ENCODE data around the gene RNF144B.

The RNF144B gene

DNA sequence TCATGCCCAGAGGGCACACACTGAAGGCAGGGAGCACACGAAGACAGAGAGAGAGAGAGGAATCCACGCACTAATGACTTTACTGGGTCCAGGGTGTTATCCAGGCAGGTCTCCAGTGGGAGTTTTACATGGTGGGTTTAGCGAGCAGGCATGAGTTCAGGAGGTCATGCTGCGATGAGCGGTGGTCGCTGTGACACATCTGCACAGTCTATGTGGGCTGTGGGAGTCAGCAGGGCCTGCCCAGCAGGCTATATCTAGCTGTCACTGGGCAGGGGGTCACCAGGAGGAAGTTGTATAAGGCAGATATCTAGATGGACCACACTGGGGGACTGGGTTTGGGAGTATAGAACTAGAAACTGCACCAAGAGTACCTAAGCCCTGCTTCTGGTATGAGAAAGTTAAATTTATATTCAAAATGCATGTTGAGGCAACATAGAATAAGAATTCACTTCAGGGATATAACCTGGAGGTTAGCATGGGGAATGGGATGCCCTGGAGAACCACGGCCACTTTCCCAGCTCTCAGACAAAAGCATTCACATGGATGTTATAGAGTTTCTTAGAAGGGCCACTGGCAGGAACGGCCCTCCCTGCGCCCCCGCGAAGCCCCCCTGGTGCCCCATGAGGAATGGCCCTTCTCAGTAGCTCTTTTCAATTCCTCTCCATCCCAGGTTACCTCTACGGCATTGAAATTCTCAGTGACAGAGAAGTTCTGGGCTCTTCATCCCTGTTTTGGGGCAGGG is 113.9 kb downstream of the RNF144B start:
- TF ChIP-seq, protein P1, sequence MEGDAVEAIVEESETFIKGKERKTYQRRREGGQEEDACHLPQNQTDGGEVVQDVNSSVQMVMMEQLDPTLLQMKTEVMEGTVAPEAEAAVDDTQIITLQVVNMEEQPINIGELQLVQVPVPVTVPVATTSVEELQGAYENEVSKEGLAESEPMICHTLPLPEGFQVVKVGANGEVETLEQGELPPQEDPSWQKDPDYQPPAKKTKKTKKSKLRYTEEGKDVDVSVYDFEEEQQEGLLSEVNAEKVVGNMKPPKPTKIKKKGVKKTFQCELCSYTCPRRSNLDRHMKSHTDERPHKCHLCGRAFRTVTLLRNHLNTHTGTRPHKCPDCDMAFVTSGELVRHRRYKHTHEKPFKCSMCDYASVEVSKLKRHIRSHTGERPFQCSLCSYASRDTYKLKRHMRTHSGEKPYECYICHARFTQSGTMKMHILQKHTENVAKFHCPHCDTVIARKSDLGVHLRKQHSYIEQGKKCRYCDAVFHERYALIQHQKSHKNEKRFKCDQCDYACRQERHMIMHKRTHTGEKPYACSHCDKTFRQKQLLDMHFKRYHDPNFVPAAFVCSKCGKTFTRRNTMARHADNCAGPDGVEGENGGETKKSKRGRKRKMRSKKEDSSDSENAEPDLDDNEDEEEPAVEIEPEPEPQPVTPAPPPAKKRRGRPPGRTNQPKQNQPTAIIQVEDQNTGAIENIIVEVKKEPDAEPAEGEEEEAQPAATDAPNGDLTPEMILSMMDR (conservative IDR thresholded peaks at IDR 0.05; ENCODE audit: low read length), result no peak
- TF ChIP-seq EZH2phosphoT487 (IDR thresholded peaks at IDR 0.05; ENCODE audit: borderline replicate concordance), result no peak
- Histone ChIP-seq H3K79me2 (ENCODE audit: insufficient read depth, low read length) (no peaks in the 10 kb centered on the region), H3F3A (ENCODE audit: low read depth) (no peaks in the 10 kb centered on the region), H3K4me2 (ENCODE audit: low read depth, low read length, poor library complexity, severe bottlenecking) (no peak overlapping the region), H2AFZ (ENCODE audit: low read length) (no peak overlapping the region), H3K4me3 (ENCODE audit: low read length, poor library complexity, severe bottlenecking) (no peak overlapping the region), H3K4me1 (ENCODE audit: insufficient read depth, low read length, poor library complexity, severe bottlenecking) (no peaks in the 10 kb centered on the region), H3K9me3 (ENCODE audit: insufficient read depth, low read depth, low read length) (no peaks in the 10 kb centered on the region), H3K9me2 (replicated peaks; ENCODE audit: low read depth, low read length) (no peaks in the 10 kb centered on the region), H3K9ac (ENCODE audit: low read depth, low read length, poor library complexity, severe bottlenecking) (no peak overlapping the region), H3K36me3 (ENCODE audit: insufficient read depth, low read length) (no peaks in the 10 kb centered on the region), H3K27me3 (ENCODE audit: insufficient read depth, low read length, poor library complexity, severe bottlenecking) (no peaks in the 10 kb centered on the region), H4K20me1 (ENCODE audit: insufficient read depth, low read length, poor library complexity, severe bottlenecking) (no peaks in the 10 kb centered on the region)

DNA sequence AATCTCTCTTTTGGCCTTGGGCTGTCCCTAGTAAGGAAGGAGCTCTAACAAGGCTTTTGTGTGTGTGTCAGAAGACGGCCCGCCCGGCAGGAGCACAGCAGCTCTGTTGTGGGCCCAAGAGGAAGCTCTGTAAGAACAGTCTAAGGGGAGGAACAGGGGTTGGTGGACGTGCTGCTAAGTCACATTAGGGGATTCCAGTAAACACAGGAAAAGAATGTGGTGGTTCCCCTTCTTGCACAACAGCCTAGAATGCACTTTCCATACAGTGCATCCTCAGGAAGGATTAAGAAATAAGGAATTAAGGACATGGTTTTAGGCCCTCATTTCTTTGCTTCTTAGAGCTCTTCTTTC is 114.5 kb downstream of the RNF144B start:
- TF ChIP-seq, protein P1 (conservative IDR thresholded peaks at IDR 0.05; ENCODE audit: low read length), result no peak
- TF ChIP-seq EZH2phosphoT487 (IDR thresholded peaks at IDR 0.05; ENCODE audit: borderline replicate concordance), result no peak
- Histone ChIP-seq H3K9me3 (ENCODE audit: insufficient read depth, low read depth, low read length) (no peaks in the 10 kb centered on the region), H3K9ac (ENCODE audit: low read depth, low read length, poor library complexity, severe bottlenecking) (no peak overlapping the region), H2AFZ (ENCODE audit: low read length) (no peak overlapping the region), H3K4me2 (ENCODE audit: low read depth, low read length, poor library complexity, severe bottlenecking) (no peak overlapping the region), H3K9me2 (replicated peaks; ENCODE audit: low read depth, low read length) (no peaks in the 10 kb centered on the region), H3K36me3 (ENCODE audit: insufficient read depth, low read length) (no peaks in the 10 kb centered on the region), H3K4me1 (ENCODE audit: insufficient read depth, low read length, poor library complexity, severe bottlenecking) (no peaks in the 10 kb centered on the region), H3K79me2 (ENCODE audit: insufficient read depth, low read length) (no peaks in the 10 kb centered on the region), H3K4me3 (ENCODE audit: low read length, poor library complexity, severe bottlenecking) (no peak overlapping the region), H4K20me1 (ENCODE audit: insufficient read depth, low read length, poor library complexity, severe bottlenecking) (no peaks in the 10 kb centered on the region), H3K27me3 (ENCODE audit: insufficient read depth, low read length, poor library complexity, severe bottlenecking) (no peaks in the 10 kb centered on the region), H3F3A (ENCODE audit: low read depth) (no peaks in the 10 kb centered on the region)

DNA sequence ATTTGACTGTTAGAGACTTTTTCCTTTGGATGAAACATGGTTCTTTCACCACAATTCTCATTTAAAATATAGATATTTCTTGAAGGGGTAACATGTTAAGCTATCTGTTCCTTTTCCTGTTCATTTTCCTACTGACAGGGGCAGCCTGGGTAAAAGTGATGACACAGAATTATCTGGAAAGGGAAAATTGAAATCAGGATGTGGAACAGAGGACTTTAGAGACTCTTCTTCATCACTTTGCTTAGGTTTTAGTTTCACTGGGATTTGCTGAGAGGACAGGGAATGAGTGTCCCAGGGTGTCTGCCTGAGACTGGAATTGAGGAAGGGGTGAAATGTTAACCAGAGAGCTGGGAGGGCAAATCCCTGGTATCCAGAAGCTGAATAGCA is 116.0 kb downstream of the RNF144B start:
- H3K4me1 ChIP-seq (ENCODE audit: insufficient read depth, low read length, poor library complexity, severe bottlenecking), result no peaks in the 10 kb centered on the region
- H3K79me2 ChIP-seq (ENCODE audit: insufficient read depth, low read length), result no peaks in the 10 kb centered on the region
- H4K20me1 ChIP-seq (ENCODE audit: insufficient read depth, low read length, poor library complexity, severe bottlenecking), result no peaks in the 10 kb centered on the region
- no peaks in the 10 kb centered on the region for H3F3A ChIP-seq (ENCODE audit: low read depth)
- H3K9ac ChIP-seq (ENCODE audit: low read depth, low read length, poor library complexity, severe bottlenecking), result no peak overlapping the region
- no peak overlapping the region for H2AFZ ChIP-seq (ENCODE audit: low read length)
- H3K4me2 ChIP-seq (ENCODE audit: low read depth, low read length, poor library complexity, severe bottlenecking), result no peak overlapping the region
- no peaks in the 10 kb centered on the region for H3K9me3 ChIP-seq (ENCODE audit: insufficient read depth, low read depth, low read length)
- H3K36me3 ChIP-seq (ENCODE audit: insufficient read depth, low read length), result no peaks in the 10 kb centered on the region
- TF ChIP-seq, protein P1 (conservative IDR thresholded peaks at IDR 0.05; ENCODE audit: low read length), result no peak
- TF ChIP-seq EZH2phosphoT487 (IDR thresholded peaks at IDR 0.05; ENCODE audit: borderline replicate concordance), result no peak
- H3K4me3 ChIP-seq (ENCODE audit: low read length, poor library complexity, severe bottlenecking), result no peak overlapping the region
- H3K9me2 ChIP-seq (replicated peaks; ENCODE audit: low read depth, low read length), result no peaks in the 10 kb centered on the region
- H3K27me3 ChIP-seq (ENCODE audit: insufficient read depth, low read length, poor library complexity, severe bottlenecking), result no peaks in the 10 kb centered on the region

Measured in Loucy (cell line).